Keratinocyte (primary cell): ENCODE measurements around the gene LRFN5. TPM values are rescaled to one million over a fixed set of nuclear protein-coding genes. Genes with fewer than 3 reads are reported as not detected.

Experiments used
- DNase-seq: peaks from one replicate; pipeline ENCODE4 v3.0.0-alpha.2; 2011; ENCODE audit warnings: low read depth, missing footprints, low spot score
- FAIRE-seq: peaks from 2 replicates; lab custom pipeline; 2011; peaks lifted over from hg19 to GRCh38; lab: Jason Lieb, UNC
- H2AFZ ChIP-seq: 2 replicates; pipeline ENCODE4 v1.6.0; 2012; ENCODE audit warnings: low read length, control low read depth, inconsistent platforms; ENCODE audit not compliant: control insufficient read depth
- H3K27ac ChIP-seq: 2 replicates; pipeline ENCODE4 v1.5.1; 2011; ENCODE audit warnings: low read length; ENCODE audit not compliant: control insufficient read depth, insufficient read depth
- H3K27me3 ChIP-seq: 3 replicates; pipeline ENCODE4 v1.6.0; 2011; ENCODE audit warnings: low read length; ENCODE audit not compliant: control insufficient read depth, insufficient read depth; ENCODE audit errors: extremely low read depth
- H3K36me3 ChIP-seq, 2 experiments: 2 replicates in 1 of 2; 3 replicates in 1 of 2; pipeline ENCODE4 v1.5.1; 2011; ENCODE audit warnings: low read length in 2 of 2, mild to moderate bottlenecking in 1 of 2; ENCODE audit not compliant: control insufficient read depth in 2 of 2, insufficient read depth in 2 of 2; ENCODE audit errors: extremely low read depth in 1 of 2
- H3K4me1 ChIP-seq: 3 replicates; pipeline ENCODE4 v1.5.1; 2011; ENCODE audit warnings: low read length; ENCODE audit not compliant: control insufficient read depth, insufficient read depth; ENCODE audit errors: extremely low read depth
- H3K4me2 ChIP-seq: 3 replicates; pipeline ENCODE4 v1.6.0; 2011; ENCODE audit warnings: low read depth, low read length; ENCODE audit not compliant: control insufficient read depth, insufficient read depth; ENCODE audit errors: extremely low read depth
- H3K4me3 ChIP-seq, 3 experiments: fragments of 200-600 bp in 1 of 3; sonication (generic) in 1 of 3; 2 replicates in 2 of 3; 3 replicates in 1 of 3; pipeline ENCODE4 v1.5.1; 2011 to 2016; ENCODE audit warnings: low read length in 3 of 3, mild to moderate bottlenecking in 3 of 3, control low read depth in 2 of 3, inconsistent platforms in 1 of 3, low read depth in 1 of 3, mixed read lengths in 1 of 3, mixed run types in 1 of 3, moderate library complexity in 1 of 3; ENCODE audit not compliant: control insufficient read depth in 2 of 3, insufficient read depth in 2 of 3; ENCODE audit errors: extremely low read depth in 1 of 3
- H3K79me2 ChIP-seq: 2 replicates; pipeline ENCODE4 v1.6.0; 2012; ENCODE audit warnings: low read length; ENCODE audit not compliant: control insufficient read depth, insufficient read depth
- H3K9ac ChIP-seq: 3 replicates; pipeline ENCODE4 v1.6.0; 2011; ENCODE audit warnings: low read length; ENCODE audit not compliant: control insufficient read depth, insufficient read depth; ENCODE audit errors: extremely low read depth
- H3K9me1 ChIP-seq: 3 replicates; pipeline ENCODE4 v1.6.0; 2011; ENCODE audit warnings: low read length; ENCODE audit not compliant: control insufficient read depth, insufficient read depth; ENCODE audit errors: extremely low read depth
- H3K9me3 ChIP-seq: 2 replicates; pipeline ENCODE4 v1.5.1; 2012; ENCODE audit warnings: low read depth, low read length; ENCODE audit not compliant: control insufficient read depth
- H4K20me1 ChIP-seq: 3 replicates; pipeline ENCODE4 v1.6.0; 2011; ENCODE audit warnings: low read length; ENCODE audit not compliant: control insufficient read depth, insufficient read depth; ENCODE audit errors: extremely low read depth
- EZH2 ChIP-seq: IDR thresholded peaks from one replicate; pipeline ENCODE4 v1.6.1; 2012; ENCODE audit warnings: inconsistent platforms, mild to moderate bottlenecking, low read length, moderate library complexity
- dilution Hi-C: fragments of 300-500 bp; cut with MboI; formaldehyde crosslinking; loops from one replicate; pipeline ENCODE4 v1.7.0; 2020; ENCODE audit warnings: low sequenced_read_pairs; ENCODE audit not compliant: extremely low pct_ligation_motif_present
- polyA plus RNA-seq, 5 experiments: library from polyadenylated mRNA; depleted of rRNA in 3 of 5; stranded (reverse) in 3 of 5; stranded (forward) in 1 of 5; unstranded in 1 of 5; fragments of >200 nt; gene quantifications; 1 replicate in 1 of 5; 2 replicates in 3 of 5; 3 replicates in 1 of 5; pipeline versions ENCODE4 v1.2.1 to v1.2.3, GENCODE V29; 2011 to 2012; ENCODE audit warnings: missing spikeins in 2 of 5, low read depth in 1 of 5, low replicate concordance in 1 of 5
- TF ChIP-seq, protein P1 (sequence below), 3 experiments: IDR thresholded peaks in 1 of 3; conservative IDR thresholded peaks in 1 of 3; optimal IDR thresholded peaks in 1 of 3; 2 replicates in 2 of 3; 3 replicates in 1 of 3; pipeline versions ENCODE3 to v1.5.1; 2011; ENCODE audit warnings: low read length in 3 of 3, mild to moderate bottlenecking in 3 of 3, moderate library complexity in 2 of 3, control low read depth in 1 of 3, inconsistent platforms in 1 of 3; ENCODE audit not compliant: insufficient read depth in 2 of 3; ENCODE audit errors: extremely low read depth in 1 of 3

Gene LRFN5
- polyA plus RNA-seq, 1 donor (not counting 4 experiments of a cell fraction or from before 2014, with no cell fraction given) = not detected

DNA sequence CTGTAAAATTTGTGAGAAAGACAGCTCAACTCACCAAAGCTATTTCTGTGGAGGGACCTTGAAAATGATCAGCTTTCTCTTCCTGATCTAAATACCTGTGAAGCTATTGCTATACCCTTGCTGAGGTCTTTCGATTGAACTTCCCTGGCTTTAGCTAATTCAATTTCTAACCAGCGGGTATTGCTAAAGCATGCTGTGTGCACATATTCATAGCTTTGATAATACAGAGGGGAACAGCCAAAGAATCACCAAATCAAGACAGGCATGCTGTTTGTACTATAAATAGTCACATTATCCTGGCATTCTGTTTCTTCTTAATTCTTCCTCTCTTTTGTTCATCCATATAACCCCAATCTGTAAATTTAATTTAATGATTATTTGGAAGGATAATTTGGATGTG lies 233.0 kb downstream of the LRFN5 start:
- DNase-seq = no peak
- dilution Hi-C loops = no loop called here

DNA sequence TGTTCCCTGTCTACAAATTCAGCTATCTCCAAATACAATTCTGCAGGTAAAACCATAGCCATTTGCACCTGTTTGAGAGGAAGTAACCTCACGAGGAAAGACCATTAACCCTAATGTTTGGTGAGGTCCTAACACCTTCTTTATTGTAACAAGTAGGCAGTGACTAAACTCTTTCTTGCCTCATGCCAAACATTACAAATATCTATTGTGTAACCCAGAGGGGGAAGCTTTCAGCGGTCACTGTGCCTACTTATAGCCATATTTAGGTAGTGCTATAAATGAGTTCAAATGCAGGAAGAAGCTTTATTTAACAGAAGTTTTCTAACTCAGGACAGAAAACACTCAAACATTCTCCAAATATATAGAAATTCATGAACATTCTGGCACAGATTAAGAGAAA lies 252.7 kb downstream of the LRFN5 start:
- no peak for FAIRE-seq
- no peaks in the 10 kb centered on the region for H3K9me1 ChIP-seq
- no peaks in the 10 kb centered on the region for H4K20me1 ChIP-seq
- no peak for DNase-seq
- TF ChIP-seq EZH2 = no peak
- TF ChIP-seq, protein P1, sequence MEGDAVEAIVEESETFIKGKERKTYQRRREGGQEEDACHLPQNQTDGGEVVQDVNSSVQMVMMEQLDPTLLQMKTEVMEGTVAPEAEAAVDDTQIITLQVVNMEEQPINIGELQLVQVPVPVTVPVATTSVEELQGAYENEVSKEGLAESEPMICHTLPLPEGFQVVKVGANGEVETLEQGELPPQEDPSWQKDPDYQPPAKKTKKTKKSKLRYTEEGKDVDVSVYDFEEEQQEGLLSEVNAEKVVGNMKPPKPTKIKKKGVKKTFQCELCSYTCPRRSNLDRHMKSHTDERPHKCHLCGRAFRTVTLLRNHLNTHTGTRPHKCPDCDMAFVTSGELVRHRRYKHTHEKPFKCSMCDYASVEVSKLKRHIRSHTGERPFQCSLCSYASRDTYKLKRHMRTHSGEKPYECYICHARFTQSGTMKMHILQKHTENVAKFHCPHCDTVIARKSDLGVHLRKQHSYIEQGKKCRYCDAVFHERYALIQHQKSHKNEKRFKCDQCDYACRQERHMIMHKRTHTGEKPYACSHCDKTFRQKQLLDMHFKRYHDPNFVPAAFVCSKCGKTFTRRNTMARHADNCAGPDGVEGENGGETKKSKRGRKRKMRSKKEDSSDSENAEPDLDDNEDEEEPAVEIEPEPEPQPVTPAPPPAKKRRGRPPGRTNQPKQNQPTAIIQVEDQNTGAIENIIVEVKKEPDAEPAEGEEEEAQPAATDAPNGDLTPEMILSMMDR (optimal IDR thresholded peaks at IDR 0.05 in 1 of 3, IDR thresholded peaks at IDR 0.05 in 1 of 3, conservative IDR thresholded peaks at IDR 0.05 in 1 of 3; ENCODE audit: extremely low read depth in 1 of 3, insufficient read depth in 2 of 3, low read length in 3 of 3) = no peak
- no peak overlapping the region for H3K9ac ChIP-seq
- H2AFZ ChIP-seq = no peak overlapping the region
- H3K27ac ChIP-seq = no peak overlapping the region
- no peak overlapping the region for H3K4me3 ChIP-seq
- H3K9me3 ChIP-seq = no peaks in the 10 kb centered on the region
- no peaks in the 10 kb centered on the region for H3K27me3 ChIP-seq
- no peaks in the 10 kb centered on the region for H3K36me3 ChIP-seq
- H3K4me2 ChIP-seq = no peak overlapping the region
- H3K79me2 ChIP-seq = no peaks in the 10 kb centered on the region
- H3K4me1 ChIP-seq = no peaks in the 10 kb centered on the region
- dilution Hi-C loops = no loop called here

More for the DNA sequence above, 233.0 kb downstream of the LRFN5 start:
- H3K9ac ChIP-seq = no peak overlapping the region
- H4K20me1 ChIP-seq = no peaks in the 10 kb centered on the region
- no peak overlapping the region for H3K4me3 ChIP-seq
- H3K79me2 ChIP-seq = no peaks in the 10 kb centered on the region
- H3K4me1 ChIP-seq = no peaks in the 10 kb centered on the region
- no peak for FAIRE-seq
- H3K36me3 ChIP-seq = no peaks in the 10 kb centered on the region
- H3K9me3 ChIP-seq = no peaks in the 10 kb centered on the region
- H3K27ac ChIP-seq = no peak overlapping the region
- no peaks in the 10 kb centered on the region for H3K9me1 ChIP-seq
- H3K4me2 ChIP-seq = no peak overlapping the region
- no peaks in the 10 kb centered on the region for H3K27me3 ChIP-seq
- H2AFZ ChIP-seq = no peak overlapping the region
- TF ChIP-seq, protein P1 (optimal IDR thresholded peaks at IDR 0.05 in 1 of 3, IDR thresholded peaks at IDR 0.05 in 1 of 3, conservative IDR thresholded peaks at IDR 0.05 in 1 of 3; ENCODE audit: extremely low read depth in 1 of 3, insufficient read depth in 2 of 3, low read length in 3 of 3) = no peak
- no peak for TF ChIP-seq EZH2
